ENCODE results near the gene GAK.
"Not testable (repeated sequence)": the region's sequence is repeated elsewhere in the genome, so short reads cannot be mapped to it uniquely, and the experiment has no call there.

GAK gene

DNA sequence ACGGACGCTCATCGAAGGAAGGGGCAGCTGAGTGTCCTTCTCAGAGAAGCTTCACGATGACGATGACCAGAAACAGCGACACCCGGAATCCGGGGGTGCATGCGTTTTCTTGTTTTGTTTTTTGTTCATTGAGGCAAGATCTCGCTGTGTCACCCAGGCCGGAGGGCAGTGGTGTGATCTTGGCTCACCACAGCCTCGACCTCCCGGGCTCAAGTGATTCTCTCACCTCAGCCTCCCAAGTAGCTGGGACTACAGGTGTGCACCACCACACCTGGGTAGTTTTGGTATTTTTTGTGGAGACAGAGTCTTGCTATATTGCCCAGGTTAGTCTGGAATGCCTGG is 21.4 kb upstream of the GAK start:
- in situ Hi-C loops (cut with MboI; ENCODE audit: low sequenced_read_pairs): no loop called here

DNA sequence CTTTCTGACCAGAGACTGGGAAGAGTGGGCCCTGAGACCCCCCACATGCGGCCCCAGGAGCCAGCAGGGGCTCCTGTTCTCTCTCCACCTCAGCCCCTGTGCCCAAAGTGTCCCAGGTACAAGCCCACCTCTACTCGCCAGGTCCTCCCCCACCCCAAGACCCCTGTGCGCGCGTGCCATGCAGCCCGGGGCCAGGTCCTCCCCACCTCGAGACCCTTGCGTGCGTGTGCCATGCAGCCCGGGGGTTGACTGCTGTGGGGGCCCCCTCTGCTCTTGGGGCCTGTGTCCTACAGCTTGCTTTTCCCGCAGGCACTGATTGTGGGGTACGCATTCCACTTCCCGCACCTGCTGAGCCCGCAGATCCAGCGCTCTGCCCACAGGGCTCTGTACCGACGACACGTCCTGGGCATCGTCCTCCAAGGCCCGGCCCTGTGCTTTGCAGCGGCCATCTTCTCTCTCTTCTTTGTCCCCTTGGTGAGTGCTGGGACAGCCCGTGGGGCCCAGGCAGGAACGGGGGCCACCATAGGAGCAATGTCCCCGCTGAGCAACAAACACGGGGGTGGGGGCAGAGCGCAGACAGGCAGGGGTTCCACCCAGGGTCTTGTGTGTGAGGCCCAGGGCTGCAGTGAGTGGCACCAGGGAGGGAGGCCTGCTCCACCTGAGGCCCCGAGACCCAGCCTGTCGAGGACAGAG is 20.9 kb upstream of the GAK start:
- in situ Hi-C loops (cut with MboI; ENCODE audit: low sequenced_read_pairs): no loop called here

DNA sequence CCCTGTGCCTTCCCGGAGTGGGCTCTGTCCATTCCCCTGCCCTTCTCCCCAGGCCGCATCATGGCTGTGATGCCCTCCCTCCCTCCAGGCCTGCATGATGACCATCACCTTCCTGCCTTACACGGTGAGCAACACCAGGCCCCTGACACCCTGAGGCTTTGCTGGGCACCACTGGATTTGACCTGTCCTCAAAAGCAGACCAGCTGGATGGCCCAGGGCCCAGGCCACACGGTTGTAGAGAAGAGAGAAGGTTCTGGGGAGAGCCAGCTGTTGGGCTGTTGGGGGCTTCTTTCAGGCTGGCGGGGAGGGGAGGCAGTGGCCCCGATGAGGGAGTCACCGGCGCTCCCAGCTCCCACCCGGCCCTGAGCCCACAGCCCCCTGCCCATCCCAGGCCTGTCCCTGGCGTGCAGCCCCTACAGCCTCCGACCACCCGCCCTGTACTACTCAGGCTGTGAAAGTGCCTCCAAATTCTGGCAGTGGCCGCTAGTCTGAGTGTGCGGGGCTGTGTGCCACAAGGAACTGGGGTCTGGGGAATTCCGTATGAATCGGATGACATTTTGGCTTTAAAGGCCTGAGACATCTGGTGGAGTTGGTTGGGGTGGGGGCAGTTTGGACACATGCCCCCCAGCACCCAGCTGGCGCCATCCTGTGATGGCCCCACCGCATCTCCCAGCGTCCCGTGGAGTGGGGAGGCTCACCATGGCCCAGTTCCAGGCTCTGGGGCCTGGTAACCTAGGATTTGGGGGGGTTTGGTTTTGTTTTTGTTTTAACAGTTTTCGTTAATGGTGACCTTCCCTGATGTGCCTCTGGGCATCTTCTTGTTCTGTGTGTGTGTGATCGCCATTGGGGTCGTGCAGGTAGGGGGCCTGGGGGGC is 19.7 kb upstream of the GAK start:
- in situ Hi-C loops (cut with MboI; ENCODE audit: low sequenced_read_pairs): no loop called here

DNA sequence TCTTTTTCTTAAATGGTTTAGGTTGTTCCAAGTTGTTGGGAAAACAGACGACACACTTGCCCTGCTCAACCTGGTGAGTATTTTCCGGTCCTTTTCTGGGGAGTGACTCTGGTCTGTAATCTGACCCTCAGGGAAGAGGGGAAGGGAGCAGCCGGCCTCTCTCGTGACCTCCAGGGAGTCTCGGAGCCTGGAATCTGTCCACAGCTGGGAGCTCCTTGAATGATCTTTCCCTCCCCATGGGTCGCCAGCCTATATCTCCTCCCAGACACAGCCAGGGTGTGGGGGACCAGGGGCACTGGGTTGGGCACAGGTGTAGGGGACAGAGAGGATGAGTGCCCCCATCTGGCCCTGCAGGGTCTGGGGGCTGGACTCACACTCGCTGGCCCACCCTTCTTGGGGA is 19.1 kb upstream of the GAK start:
- in situ Hi-C loops (cut with MboI; ENCODE audit: low sequenced_read_pairs): no loop called here

DNA sequence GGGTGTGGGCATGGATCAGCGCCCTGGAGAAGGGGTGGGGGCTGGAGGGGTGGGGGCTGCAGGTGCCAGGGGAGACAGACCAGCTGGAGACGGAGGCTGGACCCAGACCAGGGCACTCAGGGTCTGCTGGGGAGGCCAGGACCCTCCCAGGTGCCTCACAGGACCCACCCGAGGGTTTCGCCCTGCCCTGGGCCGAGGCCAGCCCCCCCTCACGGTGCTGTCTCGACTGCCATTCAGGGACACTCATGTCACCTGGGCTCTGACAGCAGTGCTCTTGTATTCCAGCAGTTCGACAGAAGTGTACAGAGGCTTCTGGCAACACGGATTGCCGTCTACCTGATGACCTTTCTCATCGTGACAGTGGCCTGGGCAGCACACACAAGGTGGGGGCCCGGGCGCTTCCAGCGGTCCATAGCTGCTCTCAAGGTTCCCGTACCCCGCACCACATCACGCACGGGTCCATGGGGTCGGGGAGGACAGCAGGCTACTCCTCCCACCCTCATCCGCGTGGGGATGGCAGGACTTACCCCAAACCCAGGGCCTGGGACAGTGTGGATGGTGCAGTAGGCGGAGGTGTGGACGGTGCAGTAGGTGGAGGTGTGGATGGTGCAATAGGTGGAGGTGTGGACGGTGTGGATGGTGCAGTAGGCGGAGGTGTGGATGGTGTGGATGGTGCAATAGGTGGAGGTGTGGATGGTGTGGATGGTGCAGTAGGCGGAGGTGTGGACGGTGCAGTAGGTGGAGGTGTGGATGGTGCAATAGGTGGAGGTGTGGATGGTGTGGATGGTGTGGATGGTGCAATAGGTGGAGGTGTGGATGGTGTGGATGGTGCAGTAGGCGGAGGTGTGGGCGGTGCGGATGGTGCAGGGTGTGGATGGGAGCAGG is 18.3 kb upstream of the GAK start:
- in situ Hi-C loops (cut with MboI; ENCODE audit: low sequenced_read_pairs): no loop called here

DNA sequence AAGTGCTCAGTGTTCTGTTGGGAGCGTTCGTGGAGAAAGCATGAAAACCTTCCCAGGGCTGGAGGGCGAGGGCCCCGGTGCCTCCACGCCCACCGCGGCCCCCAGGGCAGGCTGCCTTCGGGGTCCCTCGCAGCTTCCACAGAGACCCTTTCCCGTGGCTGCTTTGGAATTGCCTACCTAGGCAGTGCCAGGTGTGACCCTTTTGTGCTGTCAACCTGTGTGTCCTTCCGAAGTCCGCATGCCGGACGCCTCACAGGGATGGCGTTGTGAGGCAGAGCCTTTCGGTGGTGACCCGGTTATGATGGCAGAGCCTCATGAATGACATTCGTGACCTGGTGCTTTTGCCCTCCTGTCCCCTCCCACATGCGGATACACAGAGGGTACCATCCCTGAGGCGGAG is 17.5 kb upstream of the GAK start:
- in situ Hi-C loops (cut with MboI; ENCODE audit: low sequenced_read_pairs): no loop called here

DNA sequence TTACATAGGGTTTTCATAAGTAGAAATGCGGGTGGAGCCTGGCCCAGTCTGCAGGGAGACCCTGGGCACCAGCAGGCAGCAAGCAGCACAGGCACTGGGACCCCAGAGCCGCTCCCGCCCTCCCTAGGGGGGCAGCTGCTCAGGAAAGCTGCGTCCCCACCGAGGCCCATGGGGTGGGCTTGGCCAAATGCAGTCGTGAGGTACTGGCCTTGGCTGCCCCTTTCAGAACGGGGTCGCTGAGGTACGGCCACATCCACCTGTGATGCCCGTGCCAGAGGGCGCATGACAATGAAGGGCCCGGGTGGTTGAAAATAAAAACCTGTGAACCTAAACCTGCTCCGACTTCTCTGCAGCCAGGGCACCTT is 16.8 kb upstream of the GAK start:
- in situ Hi-C loops (cut with MboI; ENCODE audit: low sequenced_read_pairs): no loop called here

DNA sequence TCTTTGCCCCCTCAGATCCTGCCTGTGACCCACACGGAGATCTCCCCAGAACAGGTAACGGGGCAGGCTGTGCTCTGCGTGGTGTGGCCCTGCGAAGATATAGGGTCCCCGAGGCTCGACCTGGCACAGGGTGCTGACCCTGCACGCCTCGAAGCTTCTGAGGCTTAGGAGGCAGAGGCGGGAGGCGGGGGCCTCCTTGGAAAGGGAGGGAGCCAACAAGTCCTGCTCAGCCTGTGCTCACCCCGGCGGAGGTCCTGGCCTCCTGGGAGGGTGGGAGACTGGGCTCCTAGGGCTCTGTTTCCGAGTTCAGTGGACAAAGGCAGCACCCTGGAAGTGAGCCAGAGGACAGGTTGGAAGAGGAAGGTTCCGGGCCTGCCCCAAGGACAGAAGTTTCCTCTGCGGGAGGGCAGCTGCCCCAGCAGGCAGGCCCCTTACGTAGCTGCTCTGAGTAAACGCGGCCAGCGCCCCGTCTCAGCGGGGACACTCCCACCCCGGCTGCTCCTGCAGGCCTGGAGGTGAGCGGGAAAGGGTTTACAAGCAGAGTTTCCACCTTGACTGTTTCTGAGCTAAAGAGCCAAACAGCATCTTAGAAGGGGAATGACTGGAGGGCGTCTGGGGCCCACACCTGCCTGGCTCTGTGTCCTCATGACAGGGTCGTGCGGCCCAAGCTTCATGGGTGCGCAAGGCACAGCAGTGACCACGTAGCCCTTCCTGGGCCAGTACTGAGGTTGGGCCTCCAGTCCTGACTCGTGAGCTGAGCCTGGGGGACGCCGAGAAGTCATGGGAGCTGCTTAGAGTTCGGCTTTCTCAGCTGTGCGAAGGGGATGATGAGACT is 16.2 kb upstream of the GAK start:
- in situ Hi-C loops (cut with MboI; ENCODE audit: low sequenced_read_pairs): no loop called here

DNA sequence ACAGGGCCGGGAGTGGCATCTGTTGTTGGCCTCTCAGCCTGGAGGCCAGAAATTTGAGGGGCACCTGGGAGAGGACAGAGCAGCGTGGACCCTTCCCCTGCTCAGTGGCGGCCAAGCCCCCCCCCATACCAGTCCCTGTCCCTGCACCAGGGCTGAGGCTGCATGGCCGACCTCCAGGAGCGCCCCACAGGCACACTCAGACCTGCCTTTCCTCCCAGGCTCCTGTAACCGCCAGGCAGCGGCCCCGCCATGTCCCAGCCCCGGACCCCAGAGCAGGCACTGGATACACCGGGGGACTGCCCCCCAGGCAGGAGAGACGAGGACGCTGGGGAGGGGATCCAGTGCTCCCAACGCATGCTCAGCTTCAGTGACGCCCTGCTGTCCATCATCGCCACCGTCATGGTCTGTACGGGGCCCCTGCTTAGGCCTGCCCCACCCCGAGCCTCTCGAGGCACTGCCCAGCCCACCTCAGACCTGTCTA is 15.4 kb upstream of the GAK start:
- in situ Hi-C loops (cut with MboI; ENCODE audit: low sequenced_read_pairs): no loop called here

DNA sequence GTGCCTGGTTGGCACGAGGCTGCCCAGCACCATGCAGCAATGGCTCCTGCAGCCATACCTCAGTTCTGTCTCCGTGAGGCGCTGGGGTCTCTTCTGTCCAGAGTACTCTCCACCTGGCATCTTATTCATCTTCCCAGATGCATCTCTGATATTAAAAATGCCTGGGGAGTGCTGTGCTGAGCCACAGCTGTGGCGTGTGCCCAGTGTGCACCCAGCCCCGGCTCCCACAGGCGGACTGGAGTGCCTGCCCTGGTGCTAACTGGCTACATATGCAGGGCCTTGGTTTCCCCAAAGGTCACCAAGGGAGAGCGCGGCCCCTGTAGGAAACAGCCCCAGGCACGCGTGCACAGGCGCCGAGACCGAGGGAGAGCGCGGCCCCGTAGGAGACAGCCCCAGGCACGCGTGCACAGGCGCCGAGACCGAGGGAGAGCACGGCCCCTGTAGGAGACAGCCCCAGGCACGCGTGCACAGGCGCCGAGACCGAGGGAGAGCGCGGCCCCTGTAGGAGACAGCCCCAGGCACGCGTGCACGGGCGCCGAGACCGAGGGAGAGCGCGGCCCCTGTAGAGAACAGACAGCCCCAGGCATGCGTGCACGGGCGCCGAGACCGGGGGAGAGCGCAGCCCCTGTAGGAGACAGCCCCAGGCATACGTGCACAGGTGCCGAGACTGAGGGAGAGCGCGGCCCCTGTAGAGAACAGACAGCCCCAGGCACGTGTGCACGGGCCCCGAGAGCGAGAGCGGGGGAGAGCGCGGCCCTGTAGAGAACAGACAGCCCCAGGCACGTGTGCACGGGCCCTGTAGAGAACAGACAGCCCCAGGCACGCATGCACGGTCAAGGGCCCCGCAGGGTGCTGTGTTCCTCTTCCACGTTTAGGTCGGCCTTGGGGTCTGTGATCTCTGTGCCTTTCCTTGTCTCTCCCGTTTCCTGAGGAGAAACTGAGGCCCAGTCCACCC is 14.7 kb upstream of the GAK start:
- in situ Hi-C loops (cut with MboI; ENCODE audit: low sequenced_read_pairs): no loop called here

DNA sequence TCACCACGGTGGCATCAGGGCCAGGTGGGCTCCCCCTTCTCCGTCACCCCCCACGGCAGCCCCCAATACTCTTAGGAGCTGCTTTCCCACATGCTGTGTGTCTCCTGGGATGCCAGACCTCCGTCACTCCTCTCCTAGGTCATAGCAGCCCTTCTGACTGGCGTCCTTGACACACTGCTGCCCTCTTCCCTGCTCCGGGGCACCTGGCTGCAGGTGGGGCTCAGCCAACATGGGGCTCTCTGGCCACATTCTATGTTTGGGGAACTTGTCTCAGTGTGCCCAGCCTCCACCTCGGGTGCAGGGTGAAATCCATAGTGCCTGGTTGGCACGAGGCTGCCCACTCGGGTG is 14.0 kb upstream of the GAK start:
- in situ Hi-C loops (cut with MboI; ENCODE audit: low sequenced_read_pairs): no loop called here

DNA sequence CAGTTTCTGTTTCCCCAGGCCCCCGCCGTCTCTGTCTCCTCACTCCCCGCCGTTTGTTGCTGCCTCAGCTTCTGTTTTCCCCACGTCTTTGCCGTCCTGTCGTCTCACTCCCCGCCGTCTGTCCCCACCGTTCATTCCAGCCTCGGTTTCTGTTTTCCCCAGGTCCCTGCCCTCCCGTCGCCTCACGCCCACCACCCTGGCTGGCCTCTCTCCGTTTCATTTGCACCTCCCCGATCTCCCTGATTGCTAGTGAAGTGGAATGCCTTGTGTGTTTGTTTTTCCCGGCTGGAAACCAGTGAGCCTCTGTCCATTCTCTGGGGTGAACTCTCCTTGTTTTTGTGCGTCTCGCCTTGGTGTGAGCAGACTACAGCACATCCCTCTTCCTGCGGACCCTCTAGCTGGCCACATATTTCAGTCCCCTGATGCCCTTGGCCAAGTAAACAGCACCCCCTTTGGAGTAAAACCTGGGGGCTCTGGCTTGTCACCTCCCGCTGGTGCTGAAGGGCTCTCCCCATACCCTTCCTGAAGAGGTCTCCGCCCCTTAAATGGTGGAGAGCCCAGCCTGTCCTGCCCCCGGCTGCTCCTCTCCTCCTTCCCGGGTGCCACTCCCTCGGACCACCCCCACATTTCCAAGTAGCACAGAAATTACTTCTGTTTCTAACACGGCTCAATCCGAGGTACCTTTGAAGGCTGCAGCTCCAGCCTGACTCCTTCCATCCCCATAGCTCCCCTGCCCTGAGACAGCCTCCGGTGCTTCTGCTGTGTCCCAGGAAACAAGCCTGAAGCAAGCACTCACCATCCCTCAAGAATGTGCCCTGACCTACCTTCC is 13.4 kb upstream of the GAK start:
- in situ Hi-C loops (cut with MboI; ENCODE audit: low sequenced_read_pairs): no loop called here

DNA sequence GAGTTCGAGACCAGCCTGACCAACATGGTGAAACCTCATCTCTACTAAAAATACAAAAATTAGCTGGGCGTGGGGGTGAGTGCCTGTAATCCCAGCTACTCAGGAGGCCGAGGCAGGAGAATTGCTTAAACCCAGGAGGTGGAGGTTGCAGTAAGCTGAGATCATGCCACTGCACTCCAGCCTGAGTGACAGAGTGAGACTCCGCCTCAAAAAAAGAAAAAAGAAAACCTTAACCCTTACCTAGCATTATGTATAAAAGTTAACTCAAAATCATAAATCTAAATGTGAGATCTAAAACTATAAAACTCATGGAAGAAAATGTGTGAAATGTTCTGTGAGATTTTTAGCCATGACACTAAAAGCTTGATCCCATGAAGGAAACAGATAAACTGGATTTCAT is 7.4 kb upstream of the GAK start:
- in situ Hi-C loops (cut with MboI; ENCODE audit: low sequenced_read_pairs): not testable (repeated sequence)

DNA sequence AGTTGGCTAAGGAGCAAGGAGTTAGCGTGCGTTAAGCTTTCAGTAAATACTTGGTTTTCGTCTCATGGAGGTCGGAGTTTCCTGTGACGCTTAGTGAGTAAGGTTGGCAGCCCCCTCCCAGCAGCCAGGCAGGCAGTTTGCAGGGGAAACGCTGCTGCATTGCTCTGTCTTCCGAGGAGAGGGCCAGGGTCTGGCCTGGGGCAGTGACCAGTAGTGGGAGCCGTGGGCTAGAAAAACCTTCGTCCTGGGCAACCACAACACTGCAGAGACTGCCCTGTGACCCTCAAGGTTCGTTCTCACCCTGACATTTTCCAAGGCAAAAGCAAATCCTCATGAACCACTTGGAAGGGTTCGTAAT is 576 bp upstream of the GAK start:
- in situ Hi-C loops (cut with MboI; ENCODE audit: low sequenced_read_pairs): no loop called here

DNA sequence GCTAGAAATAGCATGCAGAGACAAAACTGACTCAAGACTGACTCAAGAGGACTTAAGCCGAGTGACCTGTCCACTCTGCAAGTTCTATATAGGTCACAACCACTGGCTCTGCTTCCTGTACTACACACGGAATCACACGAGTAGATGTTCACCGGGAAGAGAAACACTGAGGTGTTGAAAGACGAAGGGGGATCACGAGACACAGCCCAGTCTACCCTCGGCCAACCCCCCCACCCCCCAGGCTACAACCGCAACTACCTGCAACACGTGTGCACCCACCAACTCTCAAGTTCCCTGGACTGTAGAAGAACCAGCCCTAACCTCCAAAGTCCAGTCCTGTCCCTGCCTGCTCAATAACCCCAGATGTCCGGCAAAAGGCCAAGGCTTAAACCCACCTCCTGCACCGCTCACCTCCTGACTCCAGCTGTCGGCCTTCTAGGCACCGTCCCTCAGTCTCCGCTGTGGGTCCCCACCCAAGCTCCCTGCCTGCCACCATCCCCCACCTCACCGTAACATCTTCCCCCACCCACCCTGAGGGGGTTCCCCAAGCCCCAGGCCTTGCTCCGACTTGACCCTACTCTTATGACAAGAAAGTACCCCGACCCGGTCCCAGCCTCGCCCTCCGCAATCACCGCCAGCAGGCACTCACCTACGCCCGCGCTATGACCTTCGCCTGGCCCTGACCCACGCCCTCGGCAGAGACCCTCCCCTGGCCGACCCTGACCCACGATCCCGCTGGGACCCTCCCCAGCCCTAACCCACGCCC is 739 bp downstream of the GAK start:
- in situ Hi-C loops (cut with MboI; ENCODE audit: low sequenced_read_pairs): no loop called here

DNA sequence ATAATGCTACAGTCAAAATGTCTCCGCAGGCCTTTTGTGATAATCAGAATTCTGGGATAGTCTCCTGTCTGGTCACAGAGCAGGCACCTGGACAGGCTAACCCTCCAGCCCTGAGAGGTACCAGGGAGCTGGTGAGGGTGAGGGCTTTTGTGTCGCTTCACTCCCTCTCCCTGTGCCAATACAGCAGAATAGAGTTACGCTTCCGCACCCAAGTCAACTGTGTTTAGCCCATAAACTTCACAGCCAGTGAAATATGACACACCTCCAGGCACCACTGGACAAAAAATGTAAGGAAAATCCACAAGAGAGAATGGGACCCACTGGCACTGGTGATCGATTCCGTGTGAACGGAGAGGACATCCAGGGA is 1.3 kb downstream of the GAK start:
- in situ Hi-C loops (cut with MboI; ENCODE audit: low sequenced_read_pairs): no loop called here

DNA sequence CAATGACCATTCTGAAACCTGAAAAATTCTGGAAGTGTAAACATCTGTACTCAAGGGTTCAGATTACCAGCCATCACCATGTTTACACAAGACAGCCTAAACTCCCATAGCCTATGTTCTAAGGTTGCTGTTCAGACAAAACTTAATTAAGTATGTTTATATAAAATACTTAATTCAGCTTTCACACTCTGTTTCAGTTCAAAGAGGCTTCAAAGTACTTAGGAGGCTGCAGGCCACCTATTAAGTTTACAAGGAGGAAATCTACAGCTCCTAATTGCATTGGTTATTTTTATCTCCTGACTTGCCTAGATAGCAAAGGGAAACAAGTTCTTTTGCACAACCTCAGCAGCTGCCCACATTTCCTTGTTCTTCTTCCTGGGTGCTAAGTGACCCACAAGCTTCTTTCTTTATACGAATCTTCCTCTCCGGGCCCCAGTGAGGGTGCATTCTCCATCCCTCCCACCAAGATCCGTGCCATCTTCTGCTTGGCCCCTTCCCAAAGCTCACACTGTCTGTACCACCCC is 2.0 kb downstream of the GAK start:
- in situ Hi-C loops (cut with MboI; ENCODE audit: low sequenced_read_pairs): no loop called here

Measured in HL-60/S4 treated with retinoic acid at 250 ng/mL for 4 days and 3 days (cell line).